Stomach (tissue), 4 donors: ENCODE data around the gene LCE3B.

ENCODE experiments used
- EP300 ChIP-seq: sonication (generic); formaldehyde crosslinking; IDR thresholded peaks from one replicate; pipeline ENCODE4 v1.6.1; 2017; ENCODE audit warnings: antibody characterized with exemption
- POLR2A ChIP-seq, 4 donors: fragments of 450-650 bp; IDR thresholded peaks; one replicate each; pipeline ENCODE4 v1.6.1; 2016; ENCODE audit warnings: antibody characterized with exemption in 4 of 4, control low read depth in 2 of 4, mild to moderate bottlenecking in 1 of 4, moderate library complexity in 1 of 4
- POLR2AphosphoS5 ChIP-seq, 3 donors: sonication (generic); formaldehyde crosslinking; IDR thresholded peaks; one replicate each; pipeline ENCODE4 v1.6.1; 2016; ENCODE audit warnings: antibody characterized with exemption in 3 of 3
- TF ChIP-seq, protein P1 (sequence below), 7 experiments: fragments of 450-650 bp in 4 of 7; fragments of 200-600 bp in 3 of 7; sonication (generic) in 3 of 7; IDR thresholded peaks; one replicate each; pipeline ENCODE4 v1.5.1; 2016 to 2019; ENCODE audit warnings: antibody characterized with exemption in 7 of 7, control low read depth in 2 of 7, mild to moderate bottlenecking in 1 of 7

DNA sequence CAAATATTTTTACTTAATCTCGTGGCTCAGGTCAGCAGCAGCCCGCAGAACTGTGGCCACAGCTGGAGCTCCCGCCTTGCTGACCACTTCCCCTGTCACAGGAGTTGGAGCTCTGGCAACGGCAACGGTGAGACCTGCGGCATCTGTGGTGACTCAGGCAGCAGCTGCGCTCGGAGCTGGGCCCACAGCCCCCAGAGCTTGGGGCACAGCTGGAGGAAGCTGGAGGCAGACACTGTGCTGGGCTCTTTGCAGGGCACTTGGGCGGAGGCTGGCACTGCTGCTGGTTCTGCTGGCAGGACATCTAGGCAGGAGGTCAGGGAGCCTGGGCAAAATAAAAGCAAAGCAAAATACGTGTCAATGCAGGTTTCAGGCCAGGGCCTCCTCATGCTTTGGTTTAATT lies 9.2 kb downstream of the LCE3B start, which contains the start of gene LCE3A:
- TF ChIP-seq POLR2AphosphoS5 (IDR thresholded peaks at IDR 0.05) (no peak), POLR2A (IDR thresholded peaks at IDR 0.05) (no peak), EP300 (no peak)
- TF ChIP-seq, protein P1, sequence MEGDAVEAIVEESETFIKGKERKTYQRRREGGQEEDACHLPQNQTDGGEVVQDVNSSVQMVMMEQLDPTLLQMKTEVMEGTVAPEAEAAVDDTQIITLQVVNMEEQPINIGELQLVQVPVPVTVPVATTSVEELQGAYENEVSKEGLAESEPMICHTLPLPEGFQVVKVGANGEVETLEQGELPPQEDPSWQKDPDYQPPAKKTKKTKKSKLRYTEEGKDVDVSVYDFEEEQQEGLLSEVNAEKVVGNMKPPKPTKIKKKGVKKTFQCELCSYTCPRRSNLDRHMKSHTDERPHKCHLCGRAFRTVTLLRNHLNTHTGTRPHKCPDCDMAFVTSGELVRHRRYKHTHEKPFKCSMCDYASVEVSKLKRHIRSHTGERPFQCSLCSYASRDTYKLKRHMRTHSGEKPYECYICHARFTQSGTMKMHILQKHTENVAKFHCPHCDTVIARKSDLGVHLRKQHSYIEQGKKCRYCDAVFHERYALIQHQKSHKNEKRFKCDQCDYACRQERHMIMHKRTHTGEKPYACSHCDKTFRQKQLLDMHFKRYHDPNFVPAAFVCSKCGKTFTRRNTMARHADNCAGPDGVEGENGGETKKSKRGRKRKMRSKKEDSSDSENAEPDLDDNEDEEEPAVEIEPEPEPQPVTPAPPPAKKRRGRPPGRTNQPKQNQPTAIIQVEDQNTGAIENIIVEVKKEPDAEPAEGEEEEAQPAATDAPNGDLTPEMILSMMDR (IDR thresholded peaks at IDR 0.05), result no peak
